HEK293T (cell line): Measurements from ENCODE around the gene CLRN3.
A peak's percentile ranks its signal among the peaks of the same experiment; 100 is the strongest.

ENCODE experiments used
- CTCF ChIA-PET: fragments of 350-600 bp; formaldehyde crosslinking; extraction: SDS; loops from one replicate; lab custom pipeline; 2021; ENCODE audit warnings: antibody characterized with exemption, inconsistent platforms; lab: Yijun Ruan, JAX
- POLR2A ChIA-PET: fragments of 350-600 bp; formaldehyde crosslinking; extraction: SDS; loops from one replicate; lab custom pipeline; 2020; ENCODE audit warnings: antibody characterized with exemption, inconsistent platforms; lab: Yijun Ruan, JAX
- DNase-seq: peaks from one replicate; pipeline ENCODE4 v3.0.0; 2012; ENCODE audit warnings: mixed read lengths; ENCODE audit errors: extremely low spot score
- ARNT ChIP-seq: fragments of 450-650 bp; IDR thresholded peaks from 2 replicates; pipeline ENCODE4 v1.6.1; 2017; ENCODE audit warnings: mild to moderate bottlenecking
- BHLHE40 ChIP-seq: fragments of 450-650 bp; IDR thresholded peaks from 2 replicates; pipeline ENCODE4 v1.6.1; 2016; ENCODE audit warnings: mild to moderate bottlenecking, moderate library complexity, borderline replicate concordance
- CTBP1 ChIP-seq: fragments of 450-650 bp; IDR thresholded peaks from 2 replicates; pipeline ENCODE4 v1.6.1; 2016; ENCODE audit warnings: borderline replicate concordance
- ELF4 ChIP-seq: fragments of 450-650 bp; IDR thresholded peaks from 2 replicates; pipeline ENCODE4 v1.6.1; 2017; ENCODE audit warnings: antibody characterized with exemption
- FOXA1 ChIP-seq: fragments of 450-650 bp; IDR thresholded peaks from 2 replicates; pipeline ENCODE4 v1.6.1; 2016; ENCODE audit warnings: mild to moderate bottlenecking
- FOXK2 ChIP-seq: fragments of 450-650 bp; IDR thresholded peaks from 2 replicates; pipeline ENCODE4 v1.6.1; 2016; ENCODE audit warnings: mild to moderate bottlenecking
- FOXM1 ChIP-seq: fragments of 450-650 bp; IDR thresholded peaks from 2 replicates; pipeline ENCODE4 v1.6.1; 2017; ENCODE audit warnings: mild to moderate bottlenecking, borderline replicate concordance
- HDGF ChIP-seq: fragments of 450-650 bp; IDR thresholded peaks from 2 replicates; pipeline ENCODE4 v1.6.1; 2017; ENCODE audit warnings: antibody characterized with exemption, borderline replicate concordance
- L3MBTL2 ChIP-seq: fragments of 450-650 bp; conservative IDR thresholded peaks from 2 replicates; pipeline ENCODE4 v1.6.1; 2016; ENCODE audit warnings: mild to moderate bottlenecking
- LEF1 ChIP-seq: fragments of 450-650 bp; IDR thresholded peaks from 2 replicates; pipeline ENCODE4 v1.6.1; 2017; ENCODE audit warnings: mild to moderate bottlenecking, borderline replicate concordance
- NFRKB ChIP-seq: fragments of 450-650 bp; IDR thresholded peaks from 2 replicates; pipeline ENCODE4 v1.6.1; 2016; ENCODE audit warnings: mild to moderate bottlenecking, moderate library complexity
- SP1 ChIP-seq: fragments of 450-650 bp; IDR thresholded peaks from 2 replicates; pipeline ENCODE4 v1.6.1; 2017
- SUZ12 ChIP-seq: fragments of 450-650 bp; IDR thresholded peaks from 2 replicates; pipeline ENCODE4 v1.6.1; 2016; ENCODE audit warnings: mild to moderate bottlenecking
- TARDBP ChIP-seq: fragments of 450-650 bp; IDR thresholded peaks from 2 replicates; pipeline ENCODE4 v1.6.1; 2016
- ZNF384 ChIP-seq: fragments of 450-650 bp; IDR thresholded peaks from 2 replicates; pipeline ENCODE4 v1.6.1; 2016
- TF ChIP-seq, protein P1 (sequence below): fragments of 450-650 bp; IDR thresholded peaks from 2 replicates; pipeline ENCODE4 v1.6.1; 2016

CLRN3 gene

DNA sequence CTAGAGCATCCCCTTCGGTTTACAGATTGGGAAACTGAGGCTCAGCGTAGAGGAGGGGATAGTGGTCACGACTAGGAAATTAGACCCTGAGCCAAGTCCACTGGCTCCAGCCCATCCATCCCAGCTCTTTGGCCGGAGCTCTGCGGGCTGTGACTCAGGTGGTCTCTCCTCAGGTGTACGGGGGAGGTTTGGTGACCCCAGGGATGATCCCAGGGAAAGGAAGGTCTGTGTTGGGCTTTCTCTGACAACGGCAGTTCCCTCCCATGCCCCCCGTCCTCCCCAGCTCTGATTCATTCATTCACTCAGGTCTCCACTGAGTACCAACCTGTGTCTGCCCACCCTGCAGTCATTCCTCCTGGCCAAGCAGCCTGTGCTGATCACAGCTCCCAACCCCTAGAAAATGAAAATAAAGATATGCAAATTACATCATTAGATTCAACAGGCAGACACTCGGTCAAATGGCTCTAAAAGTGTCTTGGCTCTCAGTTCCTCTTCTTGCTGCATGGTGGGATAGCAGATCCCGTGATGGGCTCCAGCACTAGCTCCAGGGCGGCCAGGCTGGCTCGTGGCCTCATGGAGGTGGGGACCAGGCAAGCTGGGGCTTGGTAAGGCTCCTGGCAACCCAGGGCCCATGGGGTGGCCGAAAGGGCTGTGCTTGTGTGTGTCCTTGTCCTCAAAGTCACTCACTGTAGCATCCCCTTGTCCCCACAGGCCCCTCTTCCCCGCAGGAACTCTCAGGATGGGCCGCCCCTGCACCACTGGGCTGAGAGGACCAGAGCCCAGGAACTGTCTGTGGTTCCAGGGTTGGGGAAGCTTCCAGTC lies 37.8 kb downstream of the CLRN3 start:
- ChIA-PET POLR2A (no interaction called here), CTCF (interaction anchor here (0.8 to 1.4 kb wide), 3 partner anchors 9 to 165 kb away, joined by 3 to 7 read pairs (median 4); no protein-coding TSS in a partner anchor)

GRCh38 chr10:127853868-127854768 lies 38.6 kb downstream of the CLRN3 start:
- TF ChIP-seq ARNT (no peak), FOXK2 (no peak), LEF1 (no peak), CTBP1 (no peak), ELF4 (no peak)
- TF ChIP-seq, protein P1, sequence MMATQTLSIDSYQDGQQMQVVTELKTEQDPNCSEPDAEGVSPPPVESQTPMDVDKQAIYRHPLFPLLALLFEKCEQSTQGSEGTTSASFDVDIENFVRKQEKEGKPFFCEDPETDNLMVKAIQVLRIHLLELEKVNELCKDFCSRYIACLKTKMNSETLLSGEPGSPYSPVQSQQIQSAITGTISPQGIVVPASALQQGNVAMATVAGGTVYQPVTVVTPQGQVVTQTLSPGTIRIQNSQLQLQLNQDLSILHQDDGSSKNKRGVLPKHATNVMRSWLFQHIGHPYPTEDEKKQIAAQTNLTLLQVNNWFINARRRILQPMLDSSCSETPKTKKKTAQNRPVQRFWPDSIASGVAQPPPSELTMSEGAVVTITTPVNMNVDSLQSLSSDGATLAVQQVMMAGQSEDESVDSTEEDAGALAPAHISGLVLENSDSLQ, result no peak
- ChIA-PET CTCF (interaction anchor here (0.8 to 1.4 kb wide), 3 partner anchors 10 to 166 kb away, joined by 3 to 7 read pairs (median 4); no protein-coding TSS in a partner anchor), POLR2A (interaction anchor here (0.7 kb wide), 1 partner anchor 8 kb away, joined by 3 read pairs; no protein-coding TSS in a partner anchor)
- peak; percentile 85 for DNase-seq

More for the DNA sequence above, 37.8 kb downstream of the CLRN3 start:
- no peak for DNase-seq
- no peak for TF ChIP-seq SUZ12
- TF ChIP-seq FOXA1, result no peak
- no peak for TF ChIP-seq ELF4
- no peak for TF ChIP-seq L3MBTL2
- no peak for TF ChIP-seq SP1
- TF ChIP-seq FOXK2, result no peak
- no peak for TF ChIP-seq LEF1
- no peak for TF ChIP-seq NFRKB
- no peak for TF ChIP-seq TARDBP

DNA sequence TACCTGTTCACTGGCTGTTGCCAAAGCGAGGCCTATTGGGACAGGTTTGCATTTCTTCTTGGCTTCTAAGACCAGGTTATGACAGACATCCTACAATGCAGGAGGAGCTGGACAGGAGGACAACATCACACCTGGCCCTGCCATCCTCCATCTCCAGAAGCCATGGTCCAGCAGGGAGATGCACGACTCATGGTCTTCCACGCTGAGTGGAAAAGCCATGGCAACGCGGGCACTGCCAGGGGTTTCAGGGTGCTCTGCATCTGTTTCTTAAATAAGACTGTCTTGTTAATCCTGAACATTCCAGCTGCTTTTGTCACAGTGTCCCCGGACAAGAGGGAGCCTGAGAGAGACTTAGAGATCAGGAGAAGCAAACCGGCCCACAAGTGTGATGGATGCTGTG lies 40.3 kb downstream of the CLRN3 start:
- no peak for DNase-seq
- ChIA-PET POLR2A (no interaction called here), CTCF (no interaction called here)
- no peak for TF ChIP-seq SP1
- TF ChIP-seq NFRKB, result no peak

DNA sequence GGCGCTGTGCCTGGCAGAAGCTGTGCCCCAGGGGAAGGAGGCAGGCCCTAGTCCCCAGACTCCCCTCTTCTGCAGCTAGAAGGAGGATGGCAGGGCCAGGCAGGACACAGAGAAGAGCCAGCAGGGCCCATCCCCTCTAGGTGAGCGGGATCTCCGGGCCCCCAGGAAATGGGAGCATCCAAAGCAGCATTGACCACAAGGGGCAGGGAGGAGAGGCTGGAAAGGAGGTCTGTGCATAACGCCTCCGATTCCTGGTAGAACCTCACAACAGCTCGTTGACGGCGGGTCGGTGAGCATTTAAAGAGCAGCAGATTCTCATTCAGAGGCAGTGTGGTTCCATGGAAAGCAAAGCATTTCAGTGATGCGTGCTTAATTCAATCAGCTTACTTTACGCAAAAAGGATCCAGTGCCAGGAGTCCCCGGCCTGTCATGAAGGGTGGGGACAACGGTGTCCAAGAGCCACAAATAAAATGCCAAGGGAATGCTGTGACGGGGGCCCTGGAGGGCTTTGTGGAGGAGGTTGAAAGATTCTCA lies 41.0 kb downstream of the CLRN3 start:
- no peak for TF ChIP-seq L3MBTL2
- TF ChIP-seq ZNF384, result no peak
- TF ChIP-seq SP1, result no peak
- no peak for TF ChIP-seq BHLHE40
- no peak for TF ChIP-seq TARDBP
- no peak for TF ChIP-seq FOXK2
- TF ChIP-seq FOXA1, result no peak
- no peak for TF ChIP-seq SUZ12
- TF ChIP-seq NFRKB, result no peak
- DNase-seq, result no peak
- POLR2A ChIA-PET, result no interaction called here
- CTCF ChIA-PET, result no interaction called here

- no peak for TF ChIP-seq SP1
- TF ChIP-seq BHLHE40, result no peak
- TF ChIP-seq ELF4, result no peak
- no peak for TF ChIP-seq CTBP1
- no peak for TF ChIP-seq ARNT
- TF ChIP-seq, protein P1, result no peak
- no peak for TF ChIP-seq ZNF384
- TF ChIP-seq FOXM1, result no peak
- TF ChIP-seq FOXA1, result no peak
- no peak for TF ChIP-seq FOXK2
- TF ChIP-seq L3MBTL2, result no peak
- no peak for TF ChIP-seq TARDBP
- TF ChIP-seq HDGF, result no peak
- no peak for TF ChIP-seq NFRKB
- no peak for TF ChIP-seq SUZ12
- no peak for TF ChIP-seq LEF1
- CTCF ChIA-PET, result no interaction called here
These were observed 41.8 kb downstream of the CLRN3 start for GRCh38 chr10:127850944-127851343.

GRCh38 chr10:127849921-127850320 lies 42.8 kb downstream of the CLRN3 start:
- POLR2A ChIA-PET, result no interaction called here
- TF ChIP-seq LEF1, result no peak
- CTCF ChIA-PET, result no interaction called here
- no peak for DNase-seq

More at GRCh38 chr10:127850944-127851343, 41.8 kb downstream of the CLRN3 start:
- no peak for DNase-seq
- POLR2A ChIA-PET, result no interaction called here

DNA sequence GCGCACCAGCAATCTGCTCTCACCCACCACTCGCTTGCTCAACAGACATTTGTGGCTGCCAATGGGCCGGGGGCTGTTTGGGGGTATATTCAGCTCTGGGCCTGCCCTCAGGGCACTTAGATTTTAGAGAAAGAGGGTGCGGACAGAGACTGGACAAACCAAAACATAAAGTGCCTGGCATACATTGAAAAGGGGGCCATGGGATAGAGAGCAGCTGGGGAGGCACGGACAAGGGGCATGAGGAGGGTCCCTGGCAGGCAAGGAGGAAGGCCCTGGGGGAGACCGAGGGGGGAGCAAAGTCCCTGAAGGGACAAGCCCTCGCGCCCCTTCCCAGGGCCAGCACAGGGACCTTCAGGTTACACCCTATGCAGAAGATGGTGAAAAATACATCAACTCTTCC lies 43.5 kb downstream of the CLRN3 start:
- TF ChIP-seq, protein P1, result no peak
- no peak for TF ChIP-seq LEF1
- no peak for TF ChIP-seq SP1
- TF ChIP-seq ZNF384, result no peak
- no peak for TF ChIP-seq FOXK2
- no peak for TF ChIP-seq FOXM1
- TF ChIP-seq NFRKB, result no peak
- no peak for TF ChIP-seq SUZ12
- no peak for TF ChIP-seq CTBP1
- no peak for TF ChIP-seq ARNT
- no peak for TF ChIP-seq TARDBP
- no peak for TF ChIP-seq L3MBTL2
- TF ChIP-seq HDGF, result no peak
- TF ChIP-seq BHLHE40, result no peak
- TF ChIP-seq ELF4, result no peak
- no peak for TF ChIP-seq FOXA1
- DNase-seq, result no peak
- ChIA-PET POLR2A (no interaction called here), CTCF (no interaction called here)
